GM12872 (cell line): Measurements from ENCODE around the gene NOTCH1.

Experiments
- TF ChIP-seq, protein P1 (sequence below): IDR thresholded peaks from 3 replicates; pipeline ENCODE4 v1.5.1; 2011; ENCODE audit warnings: low read depth, mild to moderate bottlenecking, low read length, moderate library complexity; ENCODE audit not compliant: insufficient read depth

NOTCH1 gene

DNA sequence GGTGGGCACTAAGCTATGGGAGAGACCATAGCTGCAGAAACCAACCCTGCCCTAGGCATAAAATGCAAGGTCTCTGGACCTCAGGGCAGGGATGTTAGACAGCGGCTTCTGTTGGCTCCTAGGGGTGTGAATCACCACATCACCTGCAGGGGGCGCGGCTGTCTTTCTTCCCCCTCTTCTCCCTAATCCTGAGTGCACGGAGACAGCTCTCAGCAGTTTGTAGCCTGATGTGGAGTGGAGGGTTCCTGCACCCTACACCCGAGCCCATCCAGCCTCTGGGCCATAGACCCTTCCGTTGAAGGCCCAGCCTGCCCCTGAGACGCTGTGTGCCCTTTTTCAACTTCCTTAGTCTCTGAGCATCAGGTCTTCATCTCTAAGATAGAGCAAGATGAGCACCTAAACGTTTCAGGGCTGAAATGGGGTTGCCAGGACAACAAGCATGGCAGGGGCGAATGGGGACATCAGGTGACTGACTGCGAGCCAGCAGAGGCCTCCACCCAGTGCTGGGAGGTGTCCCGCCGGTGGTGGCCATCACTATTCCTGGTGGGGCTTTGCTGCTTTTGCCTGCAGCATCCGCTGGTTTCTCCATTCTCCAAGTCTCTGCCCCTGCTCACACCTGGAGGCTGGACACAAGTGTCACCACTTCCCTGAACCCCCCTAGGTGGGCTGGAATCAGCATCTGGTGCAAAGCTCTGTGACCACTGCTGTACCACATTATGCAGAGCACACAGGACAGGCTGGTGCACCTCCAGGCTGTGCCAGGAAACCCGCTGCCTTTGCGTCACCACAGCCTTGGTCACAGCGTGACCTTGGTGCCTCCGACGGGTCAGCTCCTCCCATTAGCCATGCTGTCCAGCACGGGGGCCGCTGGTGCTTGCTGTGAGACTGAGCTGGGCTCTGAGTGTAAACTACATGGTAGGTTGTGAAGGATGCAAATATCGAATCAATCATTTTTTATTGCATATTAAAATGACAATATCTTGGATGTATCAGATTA is 60.5 kb downstream of the NOTCH1 start:
- TF ChIP-seq, protein P1, sequence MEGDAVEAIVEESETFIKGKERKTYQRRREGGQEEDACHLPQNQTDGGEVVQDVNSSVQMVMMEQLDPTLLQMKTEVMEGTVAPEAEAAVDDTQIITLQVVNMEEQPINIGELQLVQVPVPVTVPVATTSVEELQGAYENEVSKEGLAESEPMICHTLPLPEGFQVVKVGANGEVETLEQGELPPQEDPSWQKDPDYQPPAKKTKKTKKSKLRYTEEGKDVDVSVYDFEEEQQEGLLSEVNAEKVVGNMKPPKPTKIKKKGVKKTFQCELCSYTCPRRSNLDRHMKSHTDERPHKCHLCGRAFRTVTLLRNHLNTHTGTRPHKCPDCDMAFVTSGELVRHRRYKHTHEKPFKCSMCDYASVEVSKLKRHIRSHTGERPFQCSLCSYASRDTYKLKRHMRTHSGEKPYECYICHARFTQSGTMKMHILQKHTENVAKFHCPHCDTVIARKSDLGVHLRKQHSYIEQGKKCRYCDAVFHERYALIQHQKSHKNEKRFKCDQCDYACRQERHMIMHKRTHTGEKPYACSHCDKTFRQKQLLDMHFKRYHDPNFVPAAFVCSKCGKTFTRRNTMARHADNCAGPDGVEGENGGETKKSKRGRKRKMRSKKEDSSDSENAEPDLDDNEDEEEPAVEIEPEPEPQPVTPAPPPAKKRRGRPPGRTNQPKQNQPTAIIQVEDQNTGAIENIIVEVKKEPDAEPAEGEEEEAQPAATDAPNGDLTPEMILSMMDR: peak; percentile 94

DNA sequence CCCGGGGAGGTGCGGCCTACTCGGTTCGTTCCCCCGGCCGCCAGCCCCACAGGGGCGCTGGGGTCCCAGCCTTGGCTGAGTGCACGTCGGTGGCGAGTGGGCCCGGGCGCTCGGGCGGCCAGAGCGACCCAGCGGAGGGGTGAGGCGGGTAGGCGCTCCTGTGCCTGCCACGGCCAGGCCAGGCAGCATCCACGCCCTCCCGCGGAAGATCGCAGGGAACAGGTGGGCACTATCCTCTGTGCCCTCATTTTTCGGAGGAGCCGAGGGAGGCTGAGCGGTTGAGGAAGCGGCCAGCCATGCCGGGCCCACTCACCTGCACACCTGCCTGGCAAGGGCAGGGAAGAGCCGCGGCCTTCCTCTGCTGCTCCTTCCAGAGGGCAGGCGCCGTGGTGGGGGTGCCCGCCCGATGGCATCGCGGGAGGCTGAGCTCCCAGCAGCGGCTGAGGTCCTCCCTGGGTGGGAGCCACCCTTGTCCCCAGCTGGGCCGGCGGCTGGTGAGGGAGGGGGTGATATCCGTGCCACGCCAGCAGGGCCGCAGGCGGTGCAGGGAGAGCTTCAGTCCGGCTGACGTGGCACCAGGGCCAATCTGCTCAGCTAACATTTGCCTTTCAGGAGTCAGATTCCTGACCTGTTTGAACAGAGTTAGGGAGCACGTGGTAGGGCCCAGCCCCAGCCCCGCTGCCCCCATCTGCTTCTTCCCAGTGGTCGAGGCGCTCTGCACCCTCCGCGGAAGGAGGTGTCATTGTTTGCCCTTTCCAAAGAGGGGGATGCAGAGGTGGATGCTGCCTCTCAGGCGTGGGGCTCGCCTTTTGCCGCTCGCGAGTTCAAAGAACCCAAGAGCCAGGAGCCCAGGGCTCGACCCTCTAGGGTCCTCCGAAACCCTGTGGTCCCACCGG is 61.4 kb downstream of the NOTCH1 start:
- TF ChIP-seq, protein P1: no peak

DNA sequence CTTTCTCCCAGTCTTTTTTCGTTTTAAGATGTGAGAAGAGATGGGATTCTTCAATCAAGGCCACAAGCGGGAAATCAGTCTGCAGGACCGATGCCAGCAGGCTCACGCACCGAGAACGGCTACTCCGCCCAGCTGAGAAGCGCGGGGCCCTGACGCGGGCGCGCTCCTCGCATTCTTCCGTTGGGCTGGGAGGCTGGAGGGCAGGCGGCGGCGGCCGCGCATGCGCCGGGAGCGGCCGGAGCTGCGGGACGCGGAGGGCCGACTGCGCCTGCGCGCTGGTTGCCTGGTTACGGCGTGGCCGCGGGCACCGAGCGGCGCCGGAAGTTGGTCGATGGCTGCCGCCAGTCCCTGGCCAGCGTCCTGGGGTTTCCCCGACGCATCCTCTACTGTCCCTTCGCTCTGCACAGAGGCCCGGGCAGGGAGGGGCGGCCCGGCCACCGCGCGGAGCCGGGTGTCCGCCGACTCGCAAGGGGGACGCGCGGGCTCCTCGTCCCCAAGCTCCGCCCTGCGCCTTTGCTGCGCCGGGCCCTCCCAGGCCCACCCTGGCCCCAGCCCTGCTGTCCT is 62.2 kb downstream of the NOTCH1 start:
- TF ChIP-seq, protein P1: no peak

DNA sequence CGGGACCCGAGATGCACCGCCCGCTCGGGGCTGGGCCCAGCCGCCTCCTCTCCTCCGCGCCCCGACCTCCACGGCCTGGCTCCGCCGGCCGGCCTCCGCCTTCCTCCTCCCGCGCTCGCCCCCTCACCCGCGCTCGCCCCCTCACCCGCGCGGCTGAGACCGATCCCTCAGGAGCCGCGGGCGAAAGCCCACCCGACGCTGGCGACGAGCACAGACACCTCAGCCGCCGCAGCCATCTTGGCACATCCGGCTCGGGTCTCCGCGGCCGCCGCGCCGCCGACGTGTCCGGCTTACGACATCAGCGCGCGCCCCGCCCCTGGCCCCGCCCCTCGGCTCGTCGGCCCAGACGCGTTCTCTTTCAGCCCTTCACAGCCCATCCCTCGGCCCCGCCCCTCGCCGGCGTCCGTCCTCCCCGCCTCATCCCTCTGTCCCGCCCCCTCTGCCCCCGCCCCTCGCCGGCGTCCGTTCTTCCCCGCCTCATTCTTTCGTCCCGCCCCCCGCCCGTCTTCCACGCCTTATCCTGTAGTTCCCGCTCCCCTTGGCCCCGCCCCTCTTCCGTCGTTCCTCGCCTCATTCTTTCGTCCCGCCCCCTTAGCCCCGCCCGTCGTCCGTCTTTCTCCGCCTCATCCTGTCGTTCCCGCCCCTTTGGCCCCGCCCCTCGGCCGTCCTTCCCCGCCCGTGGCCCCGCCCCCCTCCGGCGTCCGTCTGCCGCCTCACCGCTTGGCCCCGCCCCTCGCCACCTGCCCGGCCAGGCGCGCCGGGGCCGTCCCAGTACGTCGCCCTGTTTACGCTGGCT is 62.9 kb downstream of the NOTCH1 start, which contains the start of gene SEC16A:
SEC16A (minus strand) TSS at position 248 of the 796 bp plus-strand sequence. CDS start 5,425 bp downstream, outside the sequence.
- TF ChIP-seq, protein P1: no peak

DNA sequence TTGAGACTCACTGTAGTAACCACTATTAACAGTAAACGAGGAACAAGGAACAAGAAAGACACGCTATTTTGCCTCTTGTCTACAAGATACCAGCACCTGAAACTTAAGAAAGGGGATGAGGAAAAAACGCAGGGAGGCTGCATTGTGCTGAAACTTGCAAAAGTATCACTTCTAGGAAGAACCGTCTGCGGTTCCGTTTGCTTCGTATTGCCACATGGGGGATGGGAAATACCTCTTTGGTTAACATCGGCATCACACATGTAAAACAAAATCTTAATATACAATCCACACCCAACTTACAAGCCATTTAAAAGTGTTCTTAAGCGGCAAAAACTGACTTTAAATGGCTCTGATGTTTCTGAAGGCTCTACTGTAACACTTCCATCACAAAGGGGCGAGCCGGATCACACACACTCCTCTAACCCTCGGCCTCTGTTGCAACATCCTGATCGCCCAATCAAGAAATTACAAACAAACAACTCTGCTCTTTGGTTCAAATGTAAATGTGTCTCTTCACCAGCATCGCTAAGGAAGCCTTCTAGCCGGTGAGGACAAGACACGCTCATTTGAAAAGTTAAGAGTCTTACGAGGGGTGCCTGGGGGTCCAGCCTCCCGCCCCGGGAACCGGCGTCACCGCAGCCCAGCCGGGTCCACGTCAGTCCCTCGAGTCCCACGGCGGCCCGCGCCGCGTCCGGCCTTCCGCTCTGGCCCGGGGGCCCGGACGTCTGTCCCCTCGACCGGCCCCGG is 63.6 kb downstream of the NOTCH1 start:
- TF ChIP-seq, protein P1: no peak

DNA sequence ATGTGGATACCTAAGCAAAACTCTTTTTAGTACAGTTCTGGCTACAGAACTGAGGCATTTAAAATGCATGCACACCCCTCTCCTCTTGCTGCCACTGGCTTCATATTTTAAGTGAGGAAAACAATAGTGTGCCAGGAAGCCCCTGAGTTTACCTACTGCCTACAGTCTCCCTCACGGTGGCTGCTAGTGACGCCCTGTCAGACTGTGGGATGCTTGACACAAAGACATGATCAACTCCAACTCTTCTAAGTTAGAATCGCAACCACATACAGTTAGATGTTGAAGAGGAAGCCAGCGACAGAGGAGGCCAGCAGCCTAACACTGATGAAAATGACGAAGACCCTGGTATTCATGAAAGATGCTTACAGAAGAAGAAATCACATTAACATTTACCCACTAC is 64.3 kb downstream of the NOTCH1 start:
- TF ChIP-seq, protein P1: no peak
